Type B pancreatic cell (in vitro differentiated cells): ENCODE results near the gene RAB3IL1. TPM values are rescaled to one million over a fixed set of nuclear protein-coding genes. Genes with fewer than 3 reads are reported as not detected.

Experiments used
- DNase-seq: peaks from one replicate; pipeline ENCODE4 v3.0.0; 2021; ENCODE audit warnings: mixed read lengths; ENCODE audit not compliant: unreplicated experiment; ENCODE audit errors: extremely low spot score
- H3K27ac Mint-ChIP-seq: 2 replicates; pipeline ENCODE4 v1.8.0; 2021; ENCODE audit warnings: mild to moderate bottlenecking, mixed read lengths
- H3K27me3 Mint-ChIP-seq: 2 replicates; pipeline ENCODE4 v1.8.0; 2021; ENCODE audit warnings: mixed read lengths
- H3K36me3 Mint-ChIP-seq: 2 replicates; pipeline ENCODE4 v1.8.0; 2021; ENCODE audit warnings: mixed read lengths
- H3K4me1 Mint-ChIP-seq: one replicate; pipeline ENCODE4 v1.8.0; 2021; ENCODE audit warnings: mixed read lengths; ENCODE audit not compliant: unreplicated experiment
- H3K4me3 Mint-ChIP-seq: 2 replicates; pipeline ENCODE4 v1.8.0; 2021; ENCODE audit warnings: mild to moderate bottlenecking, mixed read lengths
- H3K9me3 Mint-ChIP-seq: 2 replicates; pipeline ENCODE4 v1.8.0; 2021; ENCODE audit warnings: mixed read lengths
- total RNA-seq: library from RNA; stranded (reverse); gene quantifications from 2 replicates; pipeline ENCODE4 v1.2.1, GENCODE V29; 2021; ENCODE audit warnings: low replicate concordance
- TF ChIP-seq, protein P1 (sequence below): fragments of 200-600 bp; sonication (generic); conservative IDR thresholded peaks from 2 replicates; pipeline ENCODE4 v1.5.0; 2021; ENCODE audit warnings: antibody characterized with exemption, mild to moderate bottlenecking

Gene RAB3IL1
- total RNA-seq, 1 donor from 2014 or later = 16.6 TPM

GRCh38 chr11:61919705-61920631, 2.6 kb upstream of the RAB3IL1 start:
- TF ChIP-seq, protein P1, sequence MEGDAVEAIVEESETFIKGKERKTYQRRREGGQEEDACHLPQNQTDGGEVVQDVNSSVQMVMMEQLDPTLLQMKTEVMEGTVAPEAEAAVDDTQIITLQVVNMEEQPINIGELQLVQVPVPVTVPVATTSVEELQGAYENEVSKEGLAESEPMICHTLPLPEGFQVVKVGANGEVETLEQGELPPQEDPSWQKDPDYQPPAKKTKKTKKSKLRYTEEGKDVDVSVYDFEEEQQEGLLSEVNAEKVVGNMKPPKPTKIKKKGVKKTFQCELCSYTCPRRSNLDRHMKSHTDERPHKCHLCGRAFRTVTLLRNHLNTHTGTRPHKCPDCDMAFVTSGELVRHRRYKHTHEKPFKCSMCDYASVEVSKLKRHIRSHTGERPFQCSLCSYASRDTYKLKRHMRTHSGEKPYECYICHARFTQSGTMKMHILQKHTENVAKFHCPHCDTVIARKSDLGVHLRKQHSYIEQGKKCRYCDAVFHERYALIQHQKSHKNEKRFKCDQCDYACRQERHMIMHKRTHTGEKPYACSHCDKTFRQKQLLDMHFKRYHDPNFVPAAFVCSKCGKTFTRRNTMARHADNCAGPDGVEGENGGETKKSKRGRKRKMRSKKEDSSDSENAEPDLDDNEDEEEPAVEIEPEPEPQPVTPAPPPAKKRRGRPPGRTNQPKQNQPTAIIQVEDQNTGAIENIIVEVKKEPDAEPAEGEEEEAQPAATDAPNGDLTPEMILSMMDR = no peak
- no peak overlapping the region for H3K27ac Mint-ChIP-seq
- no peaks in the 10 kb centered on the region for H3K9me3 Mint-ChIP-seq
- H3K36me3 Mint-ChIP-seq = no peaks in the 10 kb centered on the region
- H3K4me3 Mint-ChIP-seq = peak overlapping the region; percentile 66
- peaks cover 51% of the 10 kb centered on the region for H3K4me1 Mint-ChIP-seq
- peak; percentile 66 for DNase-seq
- peaks cover 33% of the 10 kb centered on the region for H3K27me3 Mint-ChIP-seq

DNA sequence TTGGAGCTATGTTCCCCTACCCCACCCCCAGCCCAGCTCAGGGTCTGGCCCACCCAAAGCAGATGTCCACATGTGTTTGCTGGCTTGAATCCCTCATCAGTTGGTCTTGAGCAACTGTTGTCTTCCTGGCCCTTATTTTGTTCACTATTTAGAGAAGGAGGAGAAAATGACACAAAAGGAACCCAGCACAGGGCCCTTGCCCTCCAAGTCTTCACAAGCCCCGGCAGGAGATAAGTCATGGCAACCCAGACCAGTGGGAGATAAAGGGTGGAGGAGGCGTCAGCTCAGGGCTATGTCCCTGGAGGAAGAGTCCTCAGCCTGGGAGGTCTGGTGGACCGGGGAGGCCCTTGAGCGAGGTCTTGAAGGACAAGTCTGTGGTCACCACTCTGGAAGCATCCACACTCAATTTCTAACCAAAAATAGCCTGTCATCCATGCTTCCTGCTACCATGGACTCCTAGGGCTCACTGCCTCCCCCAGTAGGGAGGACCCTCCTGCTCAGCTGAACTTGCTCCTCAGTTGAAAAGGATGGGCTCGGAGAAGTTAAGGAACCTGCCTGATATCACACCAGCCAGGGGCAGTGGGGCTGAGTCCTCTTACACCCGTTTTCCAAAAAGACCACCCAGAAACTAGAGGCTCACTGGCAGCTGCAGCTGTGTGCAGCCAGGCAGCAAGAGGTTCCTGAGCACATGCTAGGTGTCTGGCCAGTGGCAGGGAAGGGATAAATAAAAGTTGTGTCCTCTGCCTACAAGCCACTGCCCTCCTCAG, 1.8 kb upstream of the RAB3IL1 start:
- peak; percentile 56 for DNase-seq
- Mint-ChIP-seq H3K27me3 (peaks cover 33% of the 10 kb centered on the region), H3K4me1 (peaks cover 43% of the 10 kb centered on the region), H3K27ac (no peak overlapping the region), H3K4me3 (peak overlapping the region; percentile 92), H3K36me3 (no peaks in the 10 kb centered on the region), H3K9me3 (no peaks in the 10 kb centered on the region)
- TF ChIP-seq, protein P1 = no peak

DNA sequence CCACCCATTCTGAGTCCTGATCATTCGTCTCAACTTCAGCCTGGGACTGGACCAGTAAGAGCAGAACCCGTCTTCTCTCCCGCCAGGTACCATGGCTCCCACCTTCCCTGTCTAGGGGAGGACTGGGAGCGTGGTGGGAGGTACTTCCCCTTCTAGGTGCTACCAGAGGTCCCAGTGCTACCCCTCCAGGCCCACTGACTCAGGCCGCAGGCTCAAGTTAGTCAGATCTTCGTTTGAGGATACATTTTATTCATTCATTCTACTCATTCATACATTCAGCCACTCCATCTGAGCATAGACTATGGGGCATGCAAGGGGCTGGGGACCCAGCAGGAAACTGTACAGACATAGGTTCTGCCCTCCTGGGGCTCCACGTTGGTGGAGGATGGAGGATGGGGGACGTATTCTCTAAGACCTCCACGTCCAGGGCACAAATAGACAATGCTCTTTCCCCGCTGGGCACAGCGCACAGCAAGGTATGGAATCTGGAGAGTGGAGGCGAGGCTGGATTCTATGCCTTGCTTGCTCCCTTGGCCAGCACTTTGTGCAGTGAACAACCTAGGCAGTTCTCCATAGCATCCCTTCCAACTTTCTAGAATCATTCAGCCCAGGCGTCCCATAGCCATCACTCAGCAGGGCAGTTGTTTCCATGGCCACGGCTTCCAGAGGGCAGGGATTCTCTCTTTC, 1.0 kb upstream of the RAB3IL1 start:
- peak overlapping the region; percentile 81 for H3K27ac Mint-ChIP-seq
- H3K4me1 Mint-ChIP-seq = peaks cover 36% of the 10 kb centered on the region
- peak; percentile 47 for DNase-seq
- TF ChIP-seq, protein P1 = no peak
- H3K4me3 Mint-ChIP-seq = peak overlapping the region; percentile 92
- no peaks in the 10 kb centered on the region for H3K9me3 Mint-ChIP-seq
- peaks cover 33% of the 10 kb centered on the region for H3K27me3 Mint-ChIP-seq
- H3K36me3 Mint-ChIP-seq = no peaks in the 10 kb centered on the region

- Mint-ChIP-seq H3K27me3 (peaks cover 32% of the 10 kb centered on the region), H3K36me3 (no peaks in the 10 kb centered on the region), H3K4me1 (peaks cover 31% of the 10 kb centered on the region), H3K4me3 (peak overlapping the region; percentile 79), H3K9me3 (no peaks in the 10 kb centered on the region), H3K27ac (no peak overlapping the region)
- TF ChIP-seq, protein P1 = no peak
- no peak for DNase-seq
These were observed 531 bp downstream of the RAB3IL1 start for GRCh38 chr11:61916737-61917333.
